Spinal cord (tissue), 10 donors: ENCODE data around the gene REP15. TPM values are rescaled to one million over a fixed set of nuclear protein-coding genes. Genes with fewer than 3 reads are reported as not detected.
"Not testable (repeated sequence)": the region's sequence is repeated elsewhere in the genome, so short reads cannot be mapped to it uniquely, and the experiment has no call there.

Experiments
- DNase-seq, 6 donors: peaks; one replicate each; pipeline versions ENCODE4 v3.0.0 to v3.0.0-alpha.2; 2013 to 2015; ENCODE audit warnings: low spot score in 6 of 6, low read depth in 4 of 6
- H3K27ac ChIP-seq: one replicate; pipeline ENCODE4 v1.5.1; 2013; ENCODE audit warnings: low read depth, low read length, control low read depth
- H3K27me3 ChIP-seq: one replicate; pipeline ENCODE4 v1.6.1; 2013; ENCODE audit warnings: low read length; ENCODE audit not compliant: control insufficient read depth, insufficient read depth
- H3K36me3 ChIP-seq: one replicate; pipeline ENCODE4 v1.6.1; 2013; ENCODE audit warnings: low read length; ENCODE audit not compliant: control insufficient read depth, insufficient read depth
- H3K4me1 ChIP-seq: one replicate; pipeline ENCODE4 v1.6.1; 2013; ENCODE audit warnings: low read length; ENCODE audit not compliant: control insufficient read depth, insufficient read depth
- H3K4me3 ChIP-seq: one replicate; pipeline ENCODE4 v1.5.1; 2013; ENCODE audit warnings: low read depth, low read length, control low read depth
- H3K9me3 ChIP-seq: one replicate; pipeline ENCODE4 v1.6.1; 2013; ENCODE audit warnings: low read length; ENCODE audit not compliant: control insufficient read depth, insufficient read depth
- WGBS: methylation state at CpG from one replicate; pipeline ENCODE4 v1.1.5; 2013; ENCODE audit warnings: missing lambda C conversion rate; ENCODE audit not compliant: insufficient coverage; 5-methylcytosine and 5-hydroxymethylcytosine counted together
- polyA plus RNA-seq, 2 donors: library from polyadenylated mRNA; unstranded; fragments of 120-200 nt; gene quantifications; one replicate each; pipeline ENCODE4 v1.2.1, GENCODE V29; 2013; ENCODE audit not compliant: insufficient read length in 2 of 2
- total RNA-seq, 2 donors: library from RNA; depleted of rRNA in 1 of 2; stranded (reverse); fragments of 120-200 nt in 1 of 2; fragments of >200 nt in 1 of 2; gene quantifications; one replicate each; pipeline versions ENCODE4 v1.2.3 to v1.2.4, GENCODE V29; 2013 to 2014
- donor health status: healthy.

Gene REP15
- total and polyA plus RNA-seq, 4 donors, result 1.1 to 6.9 (median 1.7) TPM

GRCh38 chr12:27743601-27744000, 47.4 kb downstream of the REP15 start:
- no CpG with 5 or more reads among the region's 5 CpGs for WGBS
- Histone ChIP-seq H3K4me1 (no peaks in the 10 kb centered on the region), H3K27ac (no peak overlapping the region), H3K4me3 (no peak overlapping the region), H3K27me3 (no peaks in the 10 kb centered on the region), H3K9me3 (no peaks in the 10 kb centered on the region), H3K36me3 (peaks cover 14% of the 10 kb centered on the region)
- no peak for DNase-seq

DNA sequence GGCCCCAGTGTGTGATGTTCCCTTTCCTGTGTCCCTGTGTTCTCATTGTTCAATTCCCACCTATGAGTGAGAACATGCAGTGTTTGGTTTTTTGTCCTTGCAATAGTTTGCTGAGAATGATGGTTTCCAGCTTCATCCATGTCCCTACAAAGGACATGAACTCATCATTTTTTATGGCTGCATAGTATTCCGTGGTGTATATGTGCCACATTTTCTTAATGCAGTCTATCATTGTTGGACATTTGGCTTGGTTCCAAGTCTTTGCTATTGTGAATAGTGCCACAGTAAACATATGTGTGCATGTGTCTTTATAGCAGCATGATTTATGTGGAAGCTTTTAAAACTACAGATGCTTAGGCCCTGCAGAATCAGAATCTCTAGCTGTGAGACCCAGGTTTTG, 49.5 kb downstream of the REP15 start:
- not testable (repeated sequence) for H3K27me3 ChIP-seq, H3K4me3 ChIP-seq, DNase-seq, H3K9me3 ChIP-seq, H3K27ac ChIP-seq, H3K36me3 ChIP-seq, H3K4me1 ChIP-seq
- WGBS, result 71% methylated on average over 1 of the region's 1 CpG

Other genes starting within 250 kb of the REP15 start
- under 1 TPM; 0.40 to 0.99 TPM for gene SMCO2, start 249.7 kb upstream of the REP15 start, total RNA-seq
- gene SMCO2, start 249.7 kb upstream of the REP15 start, polyA plus RNA-seq, result 1 to 10 TPM; 1.4 to 2.2 TPM
- 100 to 1,000 TPM; 104 to 246 TPM for gene PPFIBP1, start 172.2 kb upstream of the REP15 start, total RNA-seq
- gene PPFIBP1, start 172.2 kb upstream of the REP15 start, polyA plus RNA-seq, result 10 to 100 TPM; 30.2 to 63.5 TPM
- 10 to 100 TPM; 45.1 to 64.8 TPM for gene MRPS35, start 14.4 kb downstream of the REP15 start, total RNA-seq
- gene MRPS35, start 14.4 kb downstream of the REP15 start, polyA plus RNA-seq, result 10 to 100 TPM; 50.9 to 60.6 TPM
- gene KLHL42, start 83.8 kb downstream of the REP15 start, total RNA-seq, result 10 to 100 TPM; 34.5 to 81.4 TPM
- gene KLHL42, start 83.8 kb downstream of the REP15 start, polyA plus RNA-seq, result 10 to 100 TPM; 39.9 to 48.8 TPM
- gene MANSC4, start 83.8 kb downstream of the REP15 start, total RNA-seq, result not detected
- gene MANSC4, start 83.8 kb downstream of the REP15 start, polyA plus RNA-seq, result under 1 TPM; 0.41 to 0.62 TPM